Measurements from ENCODE around the gene DUSP19. TPM values are rescaled to one million over a fixed set of nuclear protein-coding genes. Genes with fewer than 3 reads are reported as not detected.

The DUSP19 gene
- total and polyA plus RNA-seq, 2 of the 4 experiments (the other 2 are of a cell fraction), result 0.86 to 1.4 TPM

- Histone ChIP-seq H2AK5ac (ENCODE audit: low read depth, low read length) (no peak overlapping the region), H3K4me3 (ENCODE audit: insufficient read depth, low read depth, low read length) (peak overlapping the region; percentile 61), H3K4me1 (ENCODE audit: control insufficient read depth, insufficient read depth, low read length) (peaks cover 4% of the 10 kb centered on the region; the same call in 1 of the 2 replicates), H2AFZ (replicated peaks; ENCODE audit: low read length, poor library complexity) (peak overlapping the region; percentile 94), H2AK9ac (replicated peaks; ENCODE audit: low read depth, low read length, poor library complexity) (peak overlapping the region; percentile 85), H3K18ac (ENCODE audit: low read depth, low read length) (peak overlapping the region; percentile 18), H3K23ac (ENCODE audit: low read depth, low read length) (peak overlapping the region; percentile 98; the same call in 1 of the 2 replicates), H3K14ac (replicated peaks; ENCODE audit: low read depth, low read length) (peak overlapping the region; percentile 98), H3K9ac (ENCODE audit: low read depth, low read length) (peak overlapping the region; percentile 87), H3K56ac (ENCODE audit: extremely low read depth, insufficient read depth, low read length) (no peak overlapping the region; the same call in 1 of the 2 replicates), H2BK15ac (ENCODE audit: low read depth, low read length) (peak overlapping the region; percentile 84; the same call in 2 of the 3 replicates), H3K9me1 (ENCODE audit: insufficient read depth, low read length) (no peaks in the 10 kb centered on the region), H2BK120ac (ENCODE audit: low read depth, low read length) (peak overlapping the region; percentile 66), H4K91ac (ENCODE audit: insufficient read depth, low read depth, low read length) (no peak overlapping the region), H4K20me1 (ENCODE audit: insufficient read depth, low read length) (no peaks in the 10 kb centered on the region), H3K79me1 (ENCODE audit: low read depth in 1 of 2, low read length in 2 of 2) (peaks cover 0 to 16% of the 10 kb centered on the region in 2 experiments; a peak in 2 of 4 replicates), H3K4me2 (ENCODE audit: low read depth, low read length) (peak overlapping the region; percentile 96), H3K36me3 (ENCODE audit: control insufficient read depth, insufficient read depth, low read length) (no peaks in the 10 kb centered on the region), H3K27me3 (ENCODE audit: control insufficient read depth, insufficient read depth, low read length) (no peaks in the 10 kb centered on the region), H4K8ac (ENCODE audit: low read depth in 2 of 2, low read length in 2 of 2) (peak overlapping the region; percentile 92 to 97), H3K9me3 (ENCODE audit: control insufficient read depth, insufficient read depth, low read length) (no peaks in the 10 kb centered on the region), H2BK5ac (ENCODE audit: low read depth, low read length, poor library complexity, severe bottlenecking) (peak overlapping the region; percentile 83), H3K4ac (ENCODE audit: low read depth, low read length) (peak overlapping the region; percentile 84), H2BK20ac (ENCODE audit: low read depth, low read length) (no peak overlapping the region), H3K27ac (ENCODE audit: insufficient read depth, low read length) (peak overlapping the region; percentile 71; the same call in 1 of the 2 replicates), H4K5ac (ENCODE audit: low read depth, low read length) (peak overlapping the region; percentile 80)
- intact Hi-C loops (cut with micrococcal nuclease), result loop anchor here (5.0 kb wide), 1 partner anchor 86 kb away; the partner anchor contains the start of gene NCKAP1
- DNase-seq (peak; percentile 3), ATAC-seq (ENCODE audit: low read depth) (peak; percentile 25)
- CTCF ChIA-PET, result interaction anchor here (0.6 to 0.9 kb wide), 3 partner anchors 18 to 370 kb away, joined by 3 read pairs; no protein-coding TSS in a partner anchor
- POLR2A ChIA-PET (ENCODE audit: unreplicated experiment), result interaction anchor here (0.6 kb wide), 1 partner anchor 98 kb away, joined by 4 read pairs; no protein-coding TSS in a partner anchor
- in situ Hi-C loops (cut with MboI; ENCODE audit: low sequenced_read_pairs), result no loop called here
- dilution Hi-C loops (cut with HindIII; ENCODE audit: low sequenced_read_pairs, unreplicated experiment), result no loop called here
- no TSS peak for BruUV-seq (replicated peaks)
- no CpG with 5 or more reads among the region's 17 CpGs for WGBS, 2 experiments (ENCODE audit: extremely low coverage in 2 of 2, insufficient read length in 1 of 2)
- TF ChIP-seq CTCF (conservative IDR thresholded peaks at IDR 0.05; ENCODE audit: low read depth, low read length), result no peak
- TF ChIP-seq BHLHE40 (IDR thresholded peaks at IDR 0.05; ENCODE audit: low read depth, low read length), result no peak
- TF ChIP-seq SMC3 (IDR thresholded peaks at IDR 0.05; ENCODE audit: low read depth, low read length), result no peak
- TF ChIP-seq USF2 (IDR thresholded peaks at IDR 0.05; ENCODE audit: low read depth, low read length), result no peak
- TF ChIP-seq RCOR1 (IDR thresholded peaks at IDR 0.05; ENCODE audit: insufficient replicate concordance, low read length), result no peak
- TF ChIP-seq CHD1 (IDR thresholded peaks at IDR 0.05; ENCODE audit: low read depth, low read length), result no peak
- TF ChIP-seq MAZ (IDR thresholded peaks at IDR 0.05; ENCODE audit: borderline replicate concordance, low read depth, low read length), result no peak
- no peak for TF ChIP-seq ELK1 (IDR thresholded peaks at IDR 0.05; ENCODE audit: borderline replicate concordance, low read depth, low read length)
- no peak for TF ChIP-seq RFX5 (IDR thresholded peaks at IDR 0.05; ENCODE audit: low read depth, low read length)
- TF ChIP-seq MXI1 (IDR thresholded peaks at IDR 0.05; ENCODE audit: borderline replicate concordance, low read depth, low read length), result no peak
- TF ChIP-seq FOS (IDR thresholded peaks at IDR 0.05; ENCODE audit: low read depth, low read length), result no peak
- TF ChIP-seq MAFK (IDR thresholded peaks at IDR 0.05; ENCODE audit: low read depth, low read length), result no peak
- TF ChIP-seq RAD21 (IDR thresholded peaks at IDR 0.05; ENCODE audit: low read length), result no peak
These were observed 44.8 kb downstream of the DUSP19 start for GRCh38 chr2:183123117-183123958.
